Tibial artery (tissue), 4 donors: ENCODE results near the gene SEC61A2.
A peak's percentile ranks its signal among the peaks of the same experiment; 100 is the strongest.

Source experiments
- DNase-seq, 2 donors: peaks; one replicate each; pipeline ENCODE4 v3.0.0-alpha.2; 2019
- H3K27ac ChIP-seq, 2 donors: fragments of 200-600 bp; sonication (generic) in 1 of 2; 1 replicate in 1 of 2; 2 replicates in 1 of 2; pipeline ENCODE4 v1.5.1; 2018 to 2019; ENCODE audit warnings: mild to moderate bottlenecking in 1 of 2
- H3K27me3 ChIP-seq, 2 donors: fragments of 200-600 bp; sonication (generic) in 1 of 2; one replicate each; pipeline versions ENCODE4 v1.5.1 to v1.6.0; 2016 to 2019
- H3K36me3 ChIP-seq, 3 donors: fragments of 200-600 bp; sonication (generic) in 2 of 3; one replicate each; pipeline ENCODE4 v1.5.1; 2016 to 2019; ENCODE audit warnings: mild to moderate bottlenecking in 2 of 3
- H3K4me1 ChIP-seq, 4 donors: fragments of 200-600 bp; sonication (generic) in 2 of 4; 1 replicate in 3 of 4; 2 replicates in 1 of 4; pipeline ENCODE4 v1.5.1; 2016 to 2019
- H3K4me3 ChIP-seq, 2 donors: fragments of 200-600 bp; sonication (generic) in 1 of 2; 1 replicate in 1 of 2; 2 replicates in 1 of 2; pipeline ENCODE4 v1.5.1; 2018 to 2019; ENCODE audit warnings: mild to moderate bottlenecking in 2 of 2
- H3K9me3 ChIP-seq, 3 donors: fragments of 200-600 bp; sonication (generic) in 1 of 3; one replicate each; pipeline ENCODE4 v1.5.1; 2016 to 2019
- intact Hi-C: fragments of 100-400 bp; cut with DNase I; formaldehyde crosslinking; loops from one replicate; pipeline ENCODE4 v1.15.0; 2023; ENCODE audit warnings: low total_unique reads
- TF ChIP-seq, protein P1 (sequence below), 2 experiments: fragments of 200-600 bp in 1 of 2; fragments of 450-650 bp in 1 of 2; IDR thresholded peaks; one replicate each; pipeline ENCODE4 v1.5.1; 2017 to 2019; ENCODE audit warnings: antibody characterized with exemption in 2 of 2, mild to moderate bottlenecking in 1 of 2, moderate library complexity in 1 of 2

SEC61A2 gene

DNA sequence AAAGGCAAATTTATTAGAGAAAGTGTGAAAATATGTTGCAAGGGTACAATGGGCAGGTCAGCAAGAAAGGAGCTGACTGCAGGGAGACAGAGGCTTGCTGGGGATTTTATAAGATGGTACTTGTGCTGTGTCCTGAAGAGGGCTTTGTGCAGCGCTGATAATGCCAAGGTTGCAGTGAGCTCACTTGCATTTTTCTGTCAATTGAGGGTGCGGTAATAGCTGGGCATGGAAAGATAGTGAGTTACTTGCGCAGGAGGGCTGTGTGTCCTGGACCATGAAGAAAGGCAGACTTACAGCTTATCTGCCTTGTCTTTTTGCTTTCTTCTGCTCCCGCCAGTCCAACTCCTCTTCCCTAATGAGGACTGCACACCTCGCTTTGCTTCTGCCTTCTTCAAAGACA is 79.0 kb downstream of the SEC61A2 start:
- no peak for DNase-seq
- Histone ChIP-seq H3K4me3 (no peak overlapping the region), H3K27ac (no peak overlapping the region), H3K9me3 (no peaks in the 10 kb centered on the region), H3K4me1 (no peaks in the 10 kb centered on the region), H3K27me3 (no peaks in the 10 kb centered on the region), H3K36me3 (peaks cover 18 to 75% (median 23%) of the 10 kb centered on the region in 3 donors)
- intact Hi-C loops = no loop called here
- TF ChIP-seq, protein P1, sequence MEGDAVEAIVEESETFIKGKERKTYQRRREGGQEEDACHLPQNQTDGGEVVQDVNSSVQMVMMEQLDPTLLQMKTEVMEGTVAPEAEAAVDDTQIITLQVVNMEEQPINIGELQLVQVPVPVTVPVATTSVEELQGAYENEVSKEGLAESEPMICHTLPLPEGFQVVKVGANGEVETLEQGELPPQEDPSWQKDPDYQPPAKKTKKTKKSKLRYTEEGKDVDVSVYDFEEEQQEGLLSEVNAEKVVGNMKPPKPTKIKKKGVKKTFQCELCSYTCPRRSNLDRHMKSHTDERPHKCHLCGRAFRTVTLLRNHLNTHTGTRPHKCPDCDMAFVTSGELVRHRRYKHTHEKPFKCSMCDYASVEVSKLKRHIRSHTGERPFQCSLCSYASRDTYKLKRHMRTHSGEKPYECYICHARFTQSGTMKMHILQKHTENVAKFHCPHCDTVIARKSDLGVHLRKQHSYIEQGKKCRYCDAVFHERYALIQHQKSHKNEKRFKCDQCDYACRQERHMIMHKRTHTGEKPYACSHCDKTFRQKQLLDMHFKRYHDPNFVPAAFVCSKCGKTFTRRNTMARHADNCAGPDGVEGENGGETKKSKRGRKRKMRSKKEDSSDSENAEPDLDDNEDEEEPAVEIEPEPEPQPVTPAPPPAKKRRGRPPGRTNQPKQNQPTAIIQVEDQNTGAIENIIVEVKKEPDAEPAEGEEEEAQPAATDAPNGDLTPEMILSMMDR (IDR thresholded peaks at IDR 0.05) = no peak

DNA sequence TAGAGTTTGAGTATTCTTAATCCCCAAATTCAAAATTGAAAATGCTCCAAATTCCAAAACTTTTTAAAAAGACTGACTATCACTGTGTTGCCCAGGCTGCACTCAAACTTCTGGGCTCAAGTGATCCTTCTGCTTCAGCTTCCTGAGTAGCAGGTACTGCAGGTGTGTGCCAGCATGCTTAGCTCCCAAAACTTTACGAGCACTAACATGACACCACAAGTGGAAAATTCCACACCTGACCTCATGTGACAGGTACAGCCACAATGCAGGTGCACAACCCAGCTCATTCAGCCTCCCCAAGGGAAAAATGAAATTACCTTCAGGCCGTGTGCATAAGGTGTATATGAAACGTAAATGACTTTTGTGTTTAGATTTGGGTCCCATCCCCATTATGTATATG is 83.0 kb downstream of the SEC61A2 start:
- DNase-seq = no peak
- Histone ChIP-seq H3K9me3 (no peaks in the 10 kb centered on the region), H3K27ac (no peak overlapping the region), H3K4me1 (peaks cover 0 to 7% (median 1%) of the 10 kb centered on the region in 4 donors), H3K27me3 (no peaks in the 10 kb centered on the region), H3K36me3 (peaks cover 21 to 62% (median 31%) of the 10 kb centered on the region in 3 donors), H3K4me3 (no peak overlapping the region)
- TF ChIP-seq, protein P1 (IDR thresholded peaks at IDR 0.05) = no peak
- intact Hi-C loops = loop anchor here (5.0 kb wide), 1 partner anchor 890 kb away; the partner anchor contains the start of gene OPTN

DNA sequence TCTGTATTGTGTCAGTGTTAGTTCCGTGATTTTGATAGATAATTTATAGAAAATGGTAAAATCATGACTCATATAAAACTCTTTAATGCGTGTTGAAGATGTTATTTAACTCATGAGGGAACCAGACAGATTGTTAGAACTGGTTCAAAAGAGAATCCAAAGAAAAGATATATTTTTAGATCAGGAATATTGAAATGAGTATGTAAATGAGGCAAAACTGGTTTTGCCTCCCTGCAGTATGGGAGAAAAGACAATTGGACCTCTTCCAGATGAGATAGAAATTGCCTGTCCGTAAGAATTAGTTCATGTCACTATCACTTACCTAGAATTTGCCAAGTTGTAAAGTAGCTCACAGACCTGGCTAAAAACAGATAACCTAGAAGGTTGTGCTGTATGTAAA is 84.1 kb downstream of the SEC61A2 start:
- TF ChIP-seq, protein P1 (IDR thresholded peaks at IDR 0.05) = no peak
- H3K27me3 ChIP-seq = no peaks in the 10 kb centered on the region
- H3K9me3 ChIP-seq = no peaks in the 10 kb centered on the region
- H3K4me1 ChIP-seq = peaks cover 0 to 7% (median 1%) of the 10 kb centered on the region in 4 donors
- intact Hi-C loops = loop anchor here (5.0 kb wide), 1 partner anchor 889 kb away; the partner anchor contains the start of gene OPTN
- H3K4me3 ChIP-seq = no peak overlapping the region
- DNase-seq = no peak
- no peak overlapping the region for H3K27ac ChIP-seq
- peaks cover 26 to 62% (median 40%) of the 10 kb centered on the region in 3 donors for H3K36me3 ChIP-seq

DNA sequence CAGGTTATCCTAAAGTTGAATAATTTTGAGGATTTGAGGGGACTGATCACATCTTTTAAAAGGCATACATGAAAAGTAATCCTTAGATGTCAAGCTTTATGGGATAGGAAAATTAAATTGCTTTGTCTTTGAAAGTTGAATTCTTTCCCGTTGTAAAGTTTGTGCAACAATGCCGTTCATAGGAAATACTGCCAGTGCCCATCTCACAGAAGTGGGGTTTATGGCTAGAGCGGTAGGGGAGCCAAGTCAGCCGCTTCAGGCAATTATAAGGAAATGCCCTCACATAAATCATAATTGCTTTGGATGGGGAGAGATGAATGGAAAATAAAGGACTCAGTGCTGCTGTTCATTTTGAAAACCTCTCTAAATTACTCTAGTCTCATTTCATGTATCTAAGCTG is 84.6 kb downstream of the SEC61A2 start:
- Histone ChIP-seq H3K4me1 (peaks cover 0 to 7% (median 1%) of the 10 kb centered on the region in 4 donors), H3K27me3 (no peaks in the 10 kb centered on the region), H3K27ac (peak overlapping the region; percentile 48 to 63), H3K9me3 (no peaks in the 10 kb centered on the region), H3K36me3 (peaks cover 26 to 63% (median 42%) of the 10 kb centered on the region in 3 donors), H3K4me3 (no peak overlapping the region)
- intact Hi-C loops = loop anchor here (5.0 kb wide), 1 partner anchor 888 kb away; the partner anchor contains the start of gene OPTN
- TF ChIP-seq, protein P1 (IDR thresholded peaks at IDR 0.05) = no peak
- DNase-seq = no peak

DNA sequence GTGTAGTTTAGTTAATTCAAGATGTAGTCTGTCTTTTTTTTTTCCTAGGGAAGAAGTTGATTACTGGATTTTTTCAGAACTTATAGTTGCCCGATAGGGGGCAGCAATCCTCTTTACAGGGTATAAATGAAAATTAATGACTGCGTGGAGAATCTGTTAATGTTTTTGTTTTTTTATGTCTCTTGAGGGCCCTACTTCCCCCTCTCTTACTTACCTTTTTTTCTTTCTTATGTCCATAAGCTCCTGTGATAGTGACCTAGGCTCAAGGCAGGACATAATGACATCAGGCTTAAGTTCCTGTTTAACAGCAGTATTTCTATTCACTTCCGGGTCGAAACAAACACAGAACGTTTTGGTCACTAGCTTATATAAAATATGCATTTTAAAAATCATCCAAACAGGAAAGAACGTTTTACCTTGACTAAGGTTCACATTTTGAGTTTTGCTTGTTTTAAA is 85.3 kb downstream of the SEC61A2 start:
- TF ChIP-seq, protein P1 (IDR thresholded peaks at IDR 0.05) = peak; percentile 73 to 81
- peaks cover 0 to 10% (median 3%) of the 10 kb centered on the region in 4 donors for H3K4me1 ChIP-seq
- DNase-seq = no peak
- H3K27ac ChIP-seq = peak overlapping the region; percentile 48 to 63
- peak overlapping the region; percentile 35 to 36 for H3K4me3 ChIP-seq
- H3K27me3 ChIP-seq = no peaks in the 10 kb centered on the region
- no peaks in the 10 kb centered on the region for H3K9me3 ChIP-seq
- H3K36me3 ChIP-seq = peaks cover 26 to 58% (median 37%) of the 10 kb centered on the region in 3 donors
- intact Hi-C loops = loop anchor here (5.0 kb wide), 2 partner anchors 493 to 888 kb away; partner anchors contain the start of gene OPTN
